Umbilical cord (tissue), 2 donors: ENCODE measurements around the gene LGR6. TPM values are rescaled to one million over a fixed set of nuclear protein-coding genes. Genes with fewer than 3 reads are reported as not detected.

Source experiments
- DNase-seq: peaks from one replicate; pipeline ENCODE4 v3.0.0-alpha.2; 2015; ENCODE audit warnings: low spot score
- total RNA-seq: library from RNA; depleted of rRNA; stranded (reverse); fragments of >200 nt; gene quantifications from one replicate; pipeline ENCODE4 v1.2.3, GENCODE V29; 2014; ENCODE audit warnings: low replicate concordance; ENCODE audit not compliant: insufficient read depth

LGR6 gene
- total RNA-seq, 1 donor from 2014 or later = 0.24 TPM

DNA sequence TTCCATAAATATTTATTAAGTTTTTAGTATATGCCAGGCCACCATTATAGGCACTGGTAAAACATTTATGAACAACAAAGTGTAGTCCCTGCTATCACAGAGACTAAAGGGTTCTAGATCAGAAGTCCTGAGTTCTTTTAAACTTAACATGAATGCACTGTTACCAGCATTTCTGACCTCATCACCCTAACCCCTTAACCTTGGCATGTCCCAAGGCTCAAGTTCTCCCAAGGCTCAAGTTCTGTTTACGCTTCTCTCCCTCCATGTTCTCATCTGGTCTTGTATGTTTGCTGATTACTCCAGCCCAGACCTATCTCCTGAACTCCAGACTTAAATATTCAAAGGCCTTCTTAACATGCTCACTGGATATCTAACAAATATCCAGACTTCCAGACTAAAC lies 93.6 kb downstream of the LGR6 start:
- no peak for DNase-seq

- DNase-seq = no peak
Measured at GRCh38 chr1:202288177-202288576, 94.6 kb downstream of the LGR6 start.

- no peak for DNase-seq
Measured at GRCh38 chr1:202289009-202289408, 95.4 kb downstream of the LGR6 start.

- DNase-seq = no peak
Measured at GRCh38 chr1:202291001-202291400, 97.4 kb downstream of the LGR6 start.

- peak; percentile 23 for DNase-seq
Measured at GRCh38 chr1:202291961-202292712, 98.5 kb downstream of the LGR6 start.

GRCh38 chr1:202292773-202293172 lies 99.2 kb downstream of the LGR6 start:
- DNase-seq = no peak

GRCh38 chr1:202293569-202293968 lies 100.0 kb downstream of the LGR6 start:
- DNase-seq = no peak

DNA sequence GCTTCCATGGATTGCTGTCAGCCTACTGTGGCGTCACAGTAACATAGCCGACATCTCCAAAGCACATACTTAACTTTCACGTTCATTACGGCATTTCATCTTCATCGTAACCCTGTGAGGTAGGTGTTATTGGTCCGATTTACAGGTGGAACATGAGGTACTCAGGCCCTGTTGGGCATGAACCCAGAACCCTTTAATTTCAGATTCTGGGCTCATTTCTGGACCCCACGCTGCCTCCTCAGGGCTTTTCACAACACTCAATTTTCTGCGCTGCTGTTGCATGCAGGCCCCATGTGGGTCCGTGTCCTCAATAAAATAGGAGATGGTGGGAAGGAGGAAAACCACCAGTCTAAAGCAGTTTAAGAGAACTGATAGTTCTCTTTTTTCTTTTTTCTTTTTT lies 108.6 kb downstream of the LGR6 start:
- no peak for DNase-seq

DNA sequence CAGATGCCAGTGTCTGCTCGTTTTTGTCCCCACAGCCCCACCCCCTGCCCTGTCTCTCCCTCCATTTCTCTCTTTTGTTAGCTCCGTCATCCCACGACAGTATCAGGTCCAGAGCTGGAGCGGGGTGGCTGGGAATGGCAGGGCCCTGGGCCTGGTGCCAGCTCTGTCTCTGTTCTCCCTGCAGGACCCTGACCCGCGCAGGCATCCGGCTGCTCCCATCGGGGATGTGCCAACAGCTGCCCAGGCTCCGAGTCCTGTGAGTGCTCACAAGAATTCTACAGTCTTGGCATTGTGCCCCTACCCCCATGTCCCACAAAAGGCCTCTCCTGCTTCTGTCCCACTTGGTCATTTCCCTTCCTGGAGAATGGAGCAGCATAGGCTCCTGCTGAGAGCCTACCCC lies 110.8 kb downstream of the LGR6 start:
- DNase-seq = peak; percentile 20

DNA sequence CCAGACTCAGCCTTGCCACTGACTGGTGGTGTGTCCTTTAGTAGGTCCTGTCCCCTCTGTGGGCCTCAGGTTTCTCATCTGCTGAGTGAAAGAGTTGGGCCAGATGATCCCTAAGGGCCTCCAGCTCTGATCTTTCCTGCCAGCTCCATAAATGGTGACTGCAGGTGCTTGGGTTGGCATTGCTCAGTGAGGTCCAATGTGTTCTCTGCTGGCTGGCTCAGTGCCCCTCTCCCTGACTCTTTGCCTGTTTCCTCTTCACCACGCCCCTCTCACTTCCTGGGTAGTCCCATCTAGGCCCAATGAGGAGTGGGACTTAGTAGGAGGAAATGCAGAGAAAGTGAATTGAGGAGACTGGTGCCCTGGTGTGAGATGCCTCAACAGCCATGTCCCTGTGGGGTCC lies 111.6 kb downstream of the LGR6 start:
- no peak for DNase-seq

DNA sequence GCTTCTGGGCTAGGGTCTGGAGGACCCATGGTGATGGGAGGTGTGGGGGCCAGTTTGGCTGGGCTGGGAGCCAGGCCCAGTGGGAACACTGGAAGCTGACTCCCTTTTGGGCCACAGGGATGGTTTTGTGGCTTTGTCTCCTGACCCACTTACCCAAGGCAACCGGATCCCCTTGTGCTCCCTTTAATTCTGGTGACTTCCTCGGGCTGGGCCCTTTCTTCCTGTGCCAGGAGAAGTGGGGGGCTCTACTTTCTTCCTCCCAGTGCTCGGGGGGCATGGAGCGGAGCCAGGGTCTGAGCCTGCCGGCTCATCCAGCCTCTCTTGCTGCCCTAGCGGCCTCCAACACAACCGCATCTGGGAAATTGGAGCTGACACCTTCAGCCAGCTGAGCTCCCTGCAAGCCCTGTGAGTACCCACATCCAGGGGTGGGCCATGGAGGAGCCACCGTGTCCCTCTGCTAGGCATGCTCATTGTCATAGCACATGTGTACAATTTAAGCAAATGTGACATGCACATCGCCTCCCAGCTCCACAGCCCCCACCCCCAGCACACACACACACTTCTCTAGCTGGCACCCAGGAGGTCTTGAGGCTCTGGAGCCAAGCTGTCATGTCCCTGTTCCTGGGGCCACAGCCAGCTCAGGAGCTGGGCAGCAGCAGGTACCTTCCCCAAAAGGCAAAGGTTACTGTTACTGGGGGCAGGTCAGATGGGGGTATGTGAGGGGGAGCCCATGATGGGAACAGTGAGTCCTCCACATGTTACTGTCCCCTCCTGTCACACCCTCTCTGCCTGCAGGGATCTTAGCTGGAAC lies 113.1 kb downstream of the LGR6 start:
- no peak for DNase-seq

DNA sequence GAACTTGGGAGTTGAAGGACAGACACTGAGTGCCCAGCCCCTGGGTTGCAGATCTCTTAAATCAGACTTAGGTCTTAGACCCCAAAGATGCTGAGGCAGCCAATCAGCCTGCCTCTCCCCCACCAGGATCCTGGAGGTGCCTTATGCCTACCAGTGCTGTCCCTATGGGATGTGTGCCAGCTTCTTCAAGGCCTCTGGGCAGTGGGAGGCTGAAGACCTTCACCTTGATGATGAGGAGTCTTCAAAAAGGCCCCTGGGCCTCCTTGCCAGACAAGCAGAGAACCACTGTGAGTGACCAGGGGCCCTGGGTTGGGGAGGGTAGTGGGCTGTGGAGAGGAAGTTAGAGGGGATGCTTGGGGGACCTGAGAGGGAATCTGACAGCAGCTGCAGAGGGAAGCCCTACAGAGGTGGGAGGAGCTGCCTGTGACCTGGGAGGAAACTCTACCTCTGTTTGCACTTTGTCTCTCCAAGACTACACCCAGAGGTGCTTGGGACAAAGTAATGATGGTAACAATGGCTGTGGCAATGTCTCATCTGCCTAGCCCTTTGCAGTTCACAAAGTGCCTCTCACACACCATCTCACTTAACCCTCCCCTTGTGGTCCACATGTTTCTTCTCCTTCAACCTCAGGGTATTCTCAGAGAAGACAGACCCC lies 116.6 kb downstream of the LGR6 start:
- no peak for DNase-seq

DNA sequence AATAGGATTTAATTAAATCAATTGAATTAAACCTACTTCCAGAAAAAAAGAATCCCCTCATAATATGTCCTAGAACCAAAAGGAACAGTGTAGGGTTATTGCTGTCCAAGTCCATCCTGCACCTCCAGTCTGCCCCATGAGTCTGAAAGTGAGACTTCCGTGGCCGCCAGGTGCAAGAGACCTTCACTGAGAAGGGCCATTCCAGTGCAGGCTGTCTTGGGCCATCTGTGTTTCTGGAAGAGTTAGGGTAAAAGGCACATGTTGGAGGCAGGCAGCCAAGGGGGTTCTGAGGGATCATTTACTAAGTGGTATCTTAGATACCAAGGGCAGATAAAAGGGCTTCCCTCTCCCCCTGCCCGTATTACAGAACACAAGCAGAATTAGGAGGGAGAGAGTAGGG lies 117.1 kb downstream of the LGR6 start:
- no peak for DNase-seq

DNA sequence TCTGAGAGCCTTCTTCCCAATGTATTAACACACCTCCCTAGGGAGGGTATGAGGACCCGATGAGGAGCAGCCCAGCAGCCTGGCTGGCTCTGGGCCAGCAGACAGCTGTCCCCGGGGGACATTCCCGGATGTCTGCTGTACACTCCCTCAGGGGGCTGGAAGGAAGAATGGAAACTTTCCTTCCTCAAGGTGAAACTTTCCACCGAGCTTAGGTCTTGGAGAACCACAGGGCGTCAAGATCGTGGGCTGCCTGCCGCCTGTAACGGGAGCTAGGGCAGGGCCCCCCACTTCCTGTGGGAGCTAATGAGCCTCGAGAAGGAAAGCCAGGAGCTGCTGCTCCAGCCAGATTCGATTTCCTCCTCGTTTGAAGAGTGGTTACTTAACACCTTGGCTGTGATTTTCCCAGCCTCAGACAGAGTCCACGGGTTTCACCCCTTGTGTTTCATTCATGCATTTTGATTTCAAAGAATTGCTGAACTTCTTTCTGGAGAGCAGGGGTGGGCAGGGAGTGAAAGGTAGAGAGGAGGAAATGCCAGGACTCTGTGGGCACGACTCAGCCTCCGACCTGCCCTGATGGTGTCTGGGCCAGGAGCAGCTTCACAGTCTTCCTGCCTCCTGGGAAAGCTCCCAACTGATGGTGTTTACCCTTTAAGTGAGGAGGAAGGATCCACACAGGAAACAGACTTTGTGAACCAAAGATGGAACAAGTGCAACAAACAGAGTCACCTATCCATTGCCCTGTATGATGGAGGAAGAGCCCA lies 118.5 kb downstream of the LGR6 start:
- DNase-seq = no peak

DNA sequence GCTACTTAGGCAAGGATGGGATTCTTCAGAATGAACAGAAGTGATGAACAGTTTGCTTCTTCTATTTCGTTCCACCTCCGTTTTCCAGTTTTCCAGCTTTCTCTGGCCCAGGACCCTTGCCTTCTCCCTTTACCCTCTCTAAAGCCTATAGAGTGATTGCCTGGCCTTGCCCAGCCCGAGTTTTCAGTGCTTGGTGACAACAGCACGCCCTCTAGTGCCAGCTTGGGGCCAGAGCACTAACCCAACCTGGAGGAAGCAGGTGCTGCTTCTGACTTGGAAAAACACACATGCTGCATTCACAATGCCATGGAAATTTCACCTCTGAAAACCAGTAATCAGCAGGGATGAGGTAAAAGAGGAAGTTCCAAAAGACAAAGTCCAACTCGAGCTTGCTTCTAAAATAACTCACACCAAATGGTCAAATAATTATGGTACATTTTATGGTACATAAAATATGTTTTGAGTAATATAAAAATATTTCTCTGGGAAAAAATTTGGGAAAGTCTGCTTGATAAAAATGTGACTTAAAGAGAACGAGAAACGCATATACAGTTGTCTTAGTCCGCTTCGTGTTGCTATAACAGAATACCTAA lies 122.1 kb downstream of the LGR6 start:
- DNase-seq = peak; percentile 81

- no peak for DNase-seq
Measured at GRCh38 chr1:202316186-202316585, 122.6 kb downstream of the LGR6 start.

DNA sequence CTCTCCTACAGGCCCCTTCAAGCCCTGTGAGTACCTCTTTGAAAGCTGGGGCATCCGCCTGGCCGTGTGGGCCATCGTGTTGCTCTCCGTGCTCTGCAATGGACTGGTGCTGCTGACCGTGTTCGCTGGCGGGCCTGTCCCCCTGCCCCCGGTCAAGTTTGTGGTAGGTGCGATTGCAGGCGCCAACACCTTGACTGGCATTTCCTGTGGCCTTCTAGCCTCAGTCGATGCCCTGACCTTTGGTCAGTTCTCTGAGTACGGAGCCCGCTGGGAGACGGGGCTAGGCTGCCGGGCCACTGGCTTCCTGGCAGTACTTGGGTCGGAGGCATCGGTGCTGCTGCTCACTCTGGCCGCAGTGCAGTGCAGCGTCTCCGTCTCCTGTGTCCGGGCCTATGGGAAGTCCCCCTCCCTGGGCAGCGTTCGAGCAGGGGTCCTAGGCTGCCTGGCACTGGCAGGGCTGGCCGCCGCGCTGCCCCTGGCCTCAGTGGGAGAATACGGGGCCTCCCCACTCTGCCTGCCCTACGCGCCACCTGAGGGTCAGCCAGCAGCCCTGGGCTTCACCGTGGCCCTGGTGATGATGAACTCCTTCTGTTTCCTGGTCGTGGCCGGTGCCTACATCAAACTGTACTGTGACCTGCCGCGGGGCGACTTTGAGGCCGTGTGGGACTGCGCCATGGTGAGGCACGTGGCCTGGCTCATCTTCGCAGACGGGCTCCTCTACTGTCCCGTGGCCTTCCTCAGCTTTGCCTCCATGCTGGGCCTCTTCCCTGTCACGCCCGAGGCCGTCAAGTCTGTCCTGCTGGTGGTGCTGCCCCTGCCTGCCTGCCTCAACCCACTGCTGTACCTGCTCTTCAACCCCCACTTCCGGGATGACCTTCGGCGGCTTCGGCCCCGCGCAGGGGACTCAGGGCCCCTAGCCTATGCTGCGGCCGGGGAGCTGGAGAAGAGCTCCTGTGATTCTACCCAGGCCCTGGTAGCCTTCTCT lies 124.6 kb downstream of the LGR6 start:
- DNase-seq = no peak

DNA sequence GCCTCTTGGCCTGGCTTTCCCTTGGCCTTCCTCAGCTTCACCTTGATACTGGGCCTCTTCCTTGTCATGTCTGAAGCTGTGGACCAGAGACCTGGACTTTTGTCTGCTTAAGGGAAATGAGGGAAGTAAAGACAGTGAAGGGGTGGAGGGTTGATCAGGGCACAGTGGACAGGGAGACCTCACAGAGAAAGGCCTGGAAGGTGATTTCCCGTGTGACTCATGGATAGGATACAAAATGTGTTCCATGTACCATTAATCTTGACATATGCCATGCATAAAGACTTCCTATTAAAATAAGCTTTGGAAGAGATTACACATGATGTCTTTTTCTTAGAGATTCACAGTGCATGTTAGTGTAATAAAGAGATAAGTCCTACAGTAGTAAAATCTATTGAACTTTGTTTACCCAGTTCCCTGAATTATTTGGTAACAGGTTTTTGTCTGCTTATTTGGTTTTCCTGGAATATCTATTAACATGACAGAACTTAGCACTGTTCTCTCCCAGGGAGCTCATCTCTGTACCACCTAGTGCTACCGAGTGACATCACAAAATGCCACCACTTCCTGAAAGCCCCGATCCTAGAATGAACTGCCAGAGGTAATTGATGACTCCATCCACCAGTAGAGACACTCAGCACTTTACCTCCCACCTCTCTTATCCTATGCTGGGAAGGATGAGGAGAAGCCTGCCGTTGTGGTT lies 125.9 kb downstream of the LGR6 start:
- DNase-seq = no peak

- DNase-seq = no peak
Measured at GRCh38 chr1:202320081-202320405, 126.4 kb downstream of the LGR6 start.

DNA sequence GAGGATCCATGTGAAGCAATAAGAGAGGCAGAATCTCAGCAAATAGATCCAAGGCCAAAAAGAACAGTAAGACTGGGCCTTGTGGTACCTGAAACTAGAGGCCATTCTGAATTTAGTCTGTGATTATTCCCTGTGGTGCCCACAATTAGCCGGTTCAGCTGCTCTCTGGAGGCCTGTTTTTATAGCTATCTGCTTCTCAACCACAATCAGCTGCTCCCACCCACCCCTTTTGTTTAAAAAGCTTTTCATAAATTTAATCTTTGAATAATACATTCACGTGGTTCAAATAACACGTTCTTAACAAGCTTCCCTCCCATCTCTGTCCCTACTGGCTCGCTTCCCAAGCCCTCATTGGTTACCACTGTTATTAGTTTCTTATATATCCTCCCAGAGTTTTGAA lies 130.1 kb downstream of the LGR6 start:
- DNase-seq = no peak
